Endothelial cell of umbilical vein (primary cell): ENCODE results near the gene ZNF442. TPM values are rescaled to one million over a fixed set of nuclear protein-coding genes. Genes with fewer than 3 reads are reported as not detected.

ENCODE experiments used
- BruUV-seq: library from RNA; stranded (reverse); fragments of 400-500 nt; replicated peaks from 2 replicates; lab custom pipeline; 2021; lab: Mats Ljungman, UMichigan
- CTCF ChIA-PET: fragments of 300-600, 350-600 bp; sonication (Branson Sonifier 250); formaldehyde crosslinking; loops from one replicate; lab custom pipeline; 2021; ENCODE audit warnings: antibody characterized with exemption, inconsistent platforms; lab: Charles Lee
- POLR2A ChIA-PET: fragments of 300-600, 350-600 bp; sonication (Branson Sonifier 250); formaldehyde crosslinking; loops from one replicate; lab custom pipeline; 2021; ENCODE audit warnings: antibody characterized with exemption, inconsistent platforms; lab: Charles Lee
- DNase-seq: peaks from one replicate; pipeline ENCODE4 v3.0.0-alpha.2; 2011; ENCODE audit warnings: low read depth, low spot score
- FAIRE-seq: peaks from 2 replicates; lab custom pipeline; 2011; peaks lifted over from hg19 to GRCh38; lab: Jason Lieb, UNC
- H2AFZ ChIP-seq: 2 replicates; pipeline ENCODE4 v1.6.0; 2012; ENCODE audit warnings: low read depth, low read length, control low read depth, inconsistent platforms
- H3K27ac ChIP-seq: 2 replicates; pipeline ENCODE4 v1.5.1; 2011; ENCODE audit warnings: low read depth, mild to moderate bottlenecking, control low read depth, low read length, moderate library complexity; ENCODE audit not compliant: insufficient read depth
- H3K27me3 ChIP-seq, 2 experiments: 2 replicates each; pipeline versions ENCODE4 v1.6.0 to v1.6.1; 2011; ENCODE audit warnings: low read length in 2 of 2, mixed read lengths in 1 of 2; ENCODE audit not compliant: control insufficient read depth in 2 of 2, insufficient read depth in 2 of 2
- H3K36me3 ChIP-seq, 2 experiments: 2 replicates in 1 of 2; 3 replicates in 1 of 2; pipeline ENCODE4 v1.5.1; 2011; ENCODE audit warnings: low read length in 2 of 2, mild to moderate bottlenecking in 1 of 2, moderate library complexity in 1 of 2; ENCODE audit not compliant: control insufficient read depth in 2 of 2, insufficient read depth in 2 of 2; ENCODE audit errors: extremely low read depth in 1 of 2
- H3K4me1 ChIP-seq: 3 replicates; pipeline ENCODE4 v1.5.1; 2011; ENCODE audit warnings: mild to moderate bottlenecking, low read length; ENCODE audit not compliant: control insufficient read depth, insufficient read depth; ENCODE audit errors: extremely low read depth
- H3K4me2 ChIP-seq: 2 replicates; pipeline ENCODE4 v1.6.1; 2011; ENCODE audit warnings: low read length, control low read depth, mixed read lengths; ENCODE audit not compliant: insufficient read depth
- H3K4me3 ChIP-seq, 3 experiments: fragments of 200-600 bp in 1 of 3; sonication (generic), shearing (Covaris generic) in 1 of 3; replicated peaks in 1 of 3; 2 replicates each; pipeline ENCODE4 v1.5.1; 2011 to 2016; ENCODE audit warnings: control low read depth in 3 of 3, low read length in 3 of 3, mild to moderate bottlenecking in 2 of 3, inconsistent platforms in 1 of 3, low read depth in 1 of 3, moderate library complexity in 1 of 3; ENCODE audit not compliant: insufficient read depth in 1 of 3
- H3K79me2 ChIP-seq: 2 replicates; pipeline ENCODE4 v1.6.0; 2012; ENCODE audit warnings: low read length, inconsistent platforms; ENCODE audit not compliant: control insufficient read depth, insufficient read depth
- H3K9ac ChIP-seq: replicated peaks from 2 replicates; pipeline ENCODE3; 2011; ENCODE audit warnings: low read length, control low read depth; ENCODE audit not compliant: insufficient read depth; ENCODE audit errors: extremely low read depth
- H3K9me1 ChIP-seq: replicated peaks from 3 replicates; pipeline ENCODE4 v1.6.0; 2011; ENCODE audit warnings: mild to moderate bottlenecking, low read length; ENCODE audit not compliant: control insufficient read depth, insufficient read depth; ENCODE audit errors: extremely low read depth
- H3K9me3 ChIP-seq: replicated peaks from 2 replicates; pipeline ENCODE4 v1.5.1; 2012; ENCODE audit warnings: low read length, inconsistent platforms; ENCODE audit not compliant: control insufficient read depth, insufficient read depth
- H4K20me1 ChIP-seq: replicated peaks from 2 replicates; pipeline ENCODE3; 2011; ENCODE audit warnings: mild to moderate bottlenecking, low read length; ENCODE audit not compliant: control insufficient read depth, insufficient read depth; ENCODE audit errors: extremely low read depth
- CTCF ChIP-seq, 2 donors: IDR thresholded peaks; 1 replicate in 1 of 2; 2 replicates in 1 of 2; pipeline ENCODE4 v1.5.1; 2011; ENCODE audit warnings: low read length in 2 of 2, mild to moderate bottlenecking in 2 of 2, moderate library complexity in 2 of 2, control low read depth in 1 of 2, inconsistent platforms in 1 of 2, low read depth in 1 of 2; ENCODE audit not compliant: insufficient read depth in 1 of 2; ENCODE audit errors: extremely low read depth in 1 of 2
- EZH2 ChIP-seq: IDR thresholded peaks from 2 replicates; pipeline ENCODE4 v1.6.1; 2012; ENCODE audit warnings: borderline replicate concordance, low read depth, mild to moderate bottlenecking, moderate library complexity, low read length, inconsistent platforms; ENCODE audit not compliant: severe bottlenecking
- FOS ChIP-seq: IDR thresholded peaks from 2 replicates; pipeline ENCODE4 v1.6.1; 2011; ENCODE audit warnings: mild to moderate bottlenecking, low read length, moderate library complexity, borderline replicate concordance; ENCODE audit not compliant: insufficient read depth
- GATA2 ChIP-seq: IDR thresholded peaks from 2 replicates; pipeline ENCODE4 v1.7.0; 2011; ENCODE audit warnings: low read depth, mild to moderate bottlenecking, moderate library complexity, mixed read lengths, low read length; ENCODE audit not compliant: insufficient read length, insufficient read depth
- JUN ChIP-seq: IDR thresholded peaks from 2 replicates; pipeline ENCODE4 v1.6.1; 2011; ENCODE audit warnings: borderline replicate concordance, low read depth; ENCODE audit not compliant: insufficient read length, insufficient read depth
- MAX ChIP-seq: IDR thresholded peaks from 2 replicates; pipeline ENCODE4 v1.6.1; 2011; ENCODE audit not compliant: insufficient read depth, insufficient read length
- MYC ChIP-seq: IDR thresholded peaks from one replicate; pipeline ENCODE4 v1.6.1; 2011; ENCODE audit warnings: mild to moderate bottlenecking, low read depth, low read length
- POLR2A ChIP-seq: IDR thresholded peaks from 2 replicates; pipeline ENCODE4 v1.6.1; 2012; ENCODE audit warnings: low read depth, mild to moderate bottlenecking, control low read depth, low read length
- POLR2AphosphoS5 ChIP-seq: IDR thresholded peaks from 2 replicates; pipeline ENCODE4 v1.6.1; 2012; ENCODE audit warnings: low read depth, mild to moderate bottlenecking, control low read depth, low read length, moderate library complexity; ENCODE audit not compliant: insufficient read depth
- dilution Hi-C: fragments of 300-500 bp; cut with MboI; formaldehyde crosslinking; loops from one replicate; pipeline ENCODE4 v1.15.0; 2019; ENCODE audit warnings: low sequenced_read_pairs; ENCODE audit not compliant: extremely low pct_ligation_motif_present
- intact Hi-C: fragments of 100-400 bp; cut with micrococcal nuclease; formaldehyde crosslinking; loops from one replicate; pipeline ENCODE4 v1.10.0; 2022
- polyA plus RNA-seq, 4 experiments: library from polyadenylated mRNA; depleted of rRNA in 3 of 4; stranded (reverse) in 3 of 4; unstranded in 1 of 4; fragments of >200 nt; gene quantifications; 2 replicates each; pipeline versions ENCODE4 v1.2.1 to v1.2.3, GENCODE V29; 2011 to 2012; ENCODE audit warnings: missing spikeins in 1 of 4
- total RNA-seq: library from RNA; stranded (reverse); gene quantifications from 2 replicates; pipeline ENCODE4 v1.2.3, GENCODE V29; 2021

ZNF442 gene
- total and polyA plus RNA-seq, 2 donors (not counting 3 experiments of a cell fraction or from before 2014, with no cell fraction given): 0.21 to 0.93 TPM

GRCh38 chr19:12379732-12380443 lies 14.4 kb upstream of the ZNF442 start:
- ChIA-PET CTCF (no interaction called here), POLR2A (no interaction called here)
- dilution Hi-C loops (no loop called here), intact Hi-C loops (no loop called here)
- Histone ChIP-seq H3K4me1 (no peaks in the 10 kb centered on the region), H3K4me3 (no peak overlapping the region), H3K9me1 (no peaks in the 10 kb centered on the region), H3K27me3 (no peaks in the 10 kb centered on the region), H3K9me3 (no peaks in the 10 kb centered on the region), H3K79me2 (no peaks in the 10 kb centered on the region), H3K27ac (no peak overlapping the region), H3K36me3 (no peaks in the 10 kb centered on the region), H3K4me2 (no peak overlapping the region), H4K20me1 (no peaks in the 10 kb centered on the region), H2AFZ (no peak overlapping the region), H3K9ac (no peak overlapping the region)
- no TSS peak for BruUV-seq
- TF ChIP-seq GATA2: no peak
- TF ChIP-seq JUN: no peak
- TF ChIP-seq FOS: no peak
- no peak for TF ChIP-seq EZH2
- TF ChIP-seq POLR2AphosphoS5: no peak
- TF ChIP-seq CTCF (IDR thresholded peaks at IDR 0.05; ENCODE audit: extremely low read depth in 1 of 2, insufficient read depth in 1 of 2, low read depth in 1 of 2, low read length in 2 of 2): no peak
- TF ChIP-seq MYC: no peak
- no peak for TF ChIP-seq POLR2A
- TF ChIP-seq MAX: no peak
- DNase-seq (no peak), FAIRE-seq (no peak)
